Thoracic aorta (tissue), 2 donors: ENCODE measurements around the gene MED27. TPM values are rescaled to one million over a fixed set of nuclear protein-coding genes. Genes with fewer than 3 reads are reported as not detected.
A peak's percentile ranks its signal among the peaks of the same experiment; 100 is the strongest.

Experiments
- ATAC-seq: fragments of 150-250 bp; one replicate; pipeline ENCODE4 v1.8.0; 2017; ENCODE audit warnings: low read depth; ENCODE audit not compliant: insufficient number of reproducible peaks, low FRiP score
- DNase-seq: peaks from one replicate; pipeline ENCODE4 v3.0.0-alpha.2; 2020; ENCODE audit warnings: low spot score
- H3K27ac ChIP-seq, 2 donors: fragments of 200-600 bp; sonication (generic); 1 replicate in 1 of 2; 2 replicates in 1 of 2; pipeline ENCODE4 v1.5.1; 2016; ENCODE audit warnings: mild to moderate bottlenecking in 2 of 2, moderate library complexity in 2 of 2
- H3K27me3 ChIP-seq: fragments of 200-600 bp; sonication (generic); replicated peaks from 2 replicates; pipeline ENCODE4 v1.6.0; 2016; ENCODE audit warnings: mild to moderate bottlenecking; ENCODE audit not compliant: insufficient read depth
- H3K36me3 ChIP-seq: fragments of 200-600 bp; sonication (generic); one replicate; pipeline ENCODE4 v1.5.1; 2016
- H3K4me1 ChIP-seq, 2 donors: fragments of 200-600 bp; sonication (generic); 1 replicate in 1 of 2; 2 replicates in 1 of 2; pipeline versions ENCODE4 v1.5.1 to v1.6.0; 2016; ENCODE audit warnings: low read depth in 2 of 2, mild to moderate bottlenecking in 1 of 2; ENCODE audit not compliant: control insufficient read depth in 1 of 2
- H3K4me3 ChIP-seq: fragments of 200-600 bp; sonication (generic); 2 replicates; pipeline ENCODE4 v1.5.1; 2016; ENCODE audit warnings: mild to moderate bottlenecking
- H3K9me3 ChIP-seq: fragments of 200-600 bp; sonication (generic); 2 replicates; pipeline ENCODE4 v1.5.1; 2016
- total RNA-seq, 2 donors: library from RNA; depleted of rRNA; stranded (reverse); fragments of >200 nt; gene quantifications; one replicate each; pipeline versions ENCODE4 v1.1.0 to v1.2.3, GENCODE V29; 2016
- TF ChIP-seq, protein P1 (sequence below): fragments of 200-600 bp; sonication (generic); IDR thresholded peaks from one replicate; pipeline ENCODE4 v1.5.1; 2019; ENCODE audit warnings: antibody characterized with exemption

Gene MED27, protein sequence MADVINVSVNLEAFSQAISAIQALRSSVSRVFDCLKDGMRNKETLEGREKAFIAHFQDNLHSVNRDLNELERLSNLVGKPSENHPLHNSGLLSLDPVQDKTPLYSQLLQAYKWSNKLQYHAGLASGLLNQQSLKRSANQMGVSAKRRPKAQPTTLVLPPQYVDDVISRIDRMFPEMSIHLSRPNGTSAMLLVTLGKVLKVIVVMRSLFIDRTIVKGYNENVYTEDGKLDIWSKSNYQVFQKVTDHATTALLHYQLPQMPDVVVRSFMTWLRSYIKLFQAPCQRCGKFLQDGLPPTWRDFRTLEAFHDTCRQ
- total RNA-seq, result 10 to 100 TPM; 19.3 to 26.5 TPM

DNA sequence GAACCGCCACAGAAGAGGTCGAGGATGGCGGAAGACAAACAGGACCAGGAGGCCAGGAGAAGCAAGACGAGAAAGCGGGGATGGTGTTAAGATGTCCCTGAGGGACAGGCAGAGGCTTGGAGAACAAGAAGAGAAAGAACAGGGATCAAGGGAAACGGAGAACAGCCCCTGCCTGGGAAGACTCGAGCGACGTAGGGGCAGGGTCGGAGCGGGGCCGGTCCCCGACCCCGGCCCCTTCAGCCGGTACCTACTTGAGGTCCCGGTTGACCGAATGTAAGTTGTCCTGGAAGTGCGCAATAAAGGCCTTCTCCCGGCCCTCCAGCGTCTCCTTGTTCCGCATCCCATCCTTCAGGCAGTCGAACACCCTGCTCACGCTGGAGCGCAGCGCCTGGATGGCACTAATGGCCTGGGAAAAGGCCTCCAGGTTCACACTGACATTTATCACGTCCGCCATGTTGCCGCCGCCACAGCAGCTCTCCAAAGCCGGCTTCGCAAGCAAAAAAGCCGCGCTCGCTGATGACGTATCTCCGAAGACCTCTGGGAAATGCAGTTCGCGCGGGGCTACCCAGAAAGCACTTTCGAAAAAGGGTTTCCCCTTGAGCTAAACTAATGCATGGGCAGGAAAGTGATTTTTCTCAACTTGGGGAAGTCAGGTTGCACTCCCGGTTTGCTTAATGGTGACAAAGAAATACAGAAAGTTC, at the start of gene MED27:
Gene MED27, minus strand, starts transcription at position 477 of the 701 bp plus-strand sequence. Its CDS starts 23 bp downstream, at position 454.
- H3K36me3 ChIP-seq, result peaks cover 6% of the 10 kb centered on the region
- DNase-seq (peak; percentile 78), ATAC-seq (peak; percentile 73)
- peak within 1 kb of the TSS; percentile 93 for H3K4me3 ChIP-seq
- no peaks in the 10 kb centered on the region for H3K9me3 ChIP-seq
- H3K27me3 ChIP-seq, result no peaks in the 10 kb centered on the region
- TF ChIP-seq, protein P1, sequence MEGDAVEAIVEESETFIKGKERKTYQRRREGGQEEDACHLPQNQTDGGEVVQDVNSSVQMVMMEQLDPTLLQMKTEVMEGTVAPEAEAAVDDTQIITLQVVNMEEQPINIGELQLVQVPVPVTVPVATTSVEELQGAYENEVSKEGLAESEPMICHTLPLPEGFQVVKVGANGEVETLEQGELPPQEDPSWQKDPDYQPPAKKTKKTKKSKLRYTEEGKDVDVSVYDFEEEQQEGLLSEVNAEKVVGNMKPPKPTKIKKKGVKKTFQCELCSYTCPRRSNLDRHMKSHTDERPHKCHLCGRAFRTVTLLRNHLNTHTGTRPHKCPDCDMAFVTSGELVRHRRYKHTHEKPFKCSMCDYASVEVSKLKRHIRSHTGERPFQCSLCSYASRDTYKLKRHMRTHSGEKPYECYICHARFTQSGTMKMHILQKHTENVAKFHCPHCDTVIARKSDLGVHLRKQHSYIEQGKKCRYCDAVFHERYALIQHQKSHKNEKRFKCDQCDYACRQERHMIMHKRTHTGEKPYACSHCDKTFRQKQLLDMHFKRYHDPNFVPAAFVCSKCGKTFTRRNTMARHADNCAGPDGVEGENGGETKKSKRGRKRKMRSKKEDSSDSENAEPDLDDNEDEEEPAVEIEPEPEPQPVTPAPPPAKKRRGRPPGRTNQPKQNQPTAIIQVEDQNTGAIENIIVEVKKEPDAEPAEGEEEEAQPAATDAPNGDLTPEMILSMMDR, result no peak
- H3K4me1 ChIP-seq, result peaks cover 24 to 43% of the 10 kb centered on the region in 2 donors
- H3K27ac ChIP-seq, result peak within 1 kb of the TSS; percentile 58 to 70

DNA sequence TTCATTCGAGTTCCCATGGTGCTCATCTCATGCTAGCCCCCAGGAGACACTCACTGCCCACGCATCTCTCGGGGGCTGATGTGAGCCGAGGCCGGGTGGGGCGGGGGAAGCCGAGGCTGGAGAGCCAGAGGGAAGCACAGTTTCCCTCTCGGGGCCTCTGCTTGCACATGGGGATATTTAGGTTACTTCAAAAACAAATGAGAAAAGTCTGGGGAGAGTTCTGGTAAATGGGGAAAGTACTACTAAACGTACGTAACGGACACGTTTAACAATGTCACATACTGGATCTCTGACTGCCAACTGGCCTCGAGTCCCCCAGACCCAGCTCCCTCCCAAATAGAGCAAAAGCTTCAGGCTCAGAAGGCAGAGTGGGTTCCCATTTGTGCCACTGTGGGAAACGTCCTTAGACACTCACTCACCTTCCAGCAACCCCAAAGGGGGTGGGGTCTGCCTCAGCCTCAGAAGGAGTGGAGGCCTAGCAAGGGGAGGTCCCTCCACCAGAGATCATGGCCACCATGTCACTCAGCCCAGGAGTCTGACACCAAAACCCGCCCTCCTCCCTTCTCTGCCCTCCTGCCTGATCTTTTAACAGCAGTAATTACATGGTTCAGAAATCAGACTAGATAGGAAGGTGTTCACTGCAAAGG, 48.3 kb upstream of the MED27 start:
- H3K36me3 ChIP-seq, result no peaks in the 10 kb centered on the region
- no peak overlapping the region for H3K27ac ChIP-seq
- no peaks in the 10 kb centered on the region for H3K4me1 ChIP-seq
- no peak for DNase-seq
- no peaks in the 10 kb centered on the region for H3K9me3 ChIP-seq
- no peaks in the 10 kb centered on the region for H3K27me3 ChIP-seq
- no peak for ATAC-seq
- H3K4me3 ChIP-seq, result no peak overlapping the region
- TF ChIP-seq, protein P1, result no peak

DNA sequence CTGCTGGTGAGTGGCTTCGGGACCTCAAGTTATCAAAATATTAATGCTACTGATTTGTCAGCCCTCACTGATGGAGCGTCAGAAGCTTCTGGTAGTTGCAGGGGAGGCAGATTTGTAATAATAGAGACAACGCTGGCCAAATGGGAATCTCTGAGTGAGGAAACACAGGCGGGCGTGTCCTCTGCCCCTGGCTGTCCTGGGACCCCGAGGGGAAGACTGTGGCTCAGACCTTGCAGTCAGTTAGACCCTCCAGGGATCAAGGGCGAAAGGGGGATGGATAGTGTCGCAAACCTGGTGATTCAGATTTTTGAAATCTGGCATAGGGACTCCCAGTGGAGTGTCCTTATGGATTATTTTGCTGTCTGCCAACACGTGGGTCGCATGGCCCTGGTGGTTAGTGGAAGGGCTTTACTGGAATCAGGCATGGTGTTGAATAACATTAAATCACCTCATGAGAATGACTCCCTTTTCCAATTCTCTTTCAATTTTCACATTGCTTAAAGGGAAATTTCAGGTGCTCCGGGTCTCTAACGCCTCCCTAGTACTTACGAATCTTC, 47.1 kb upstream of the MED27 start:
- H3K36me3 ChIP-seq, result no peaks in the 10 kb centered on the region
- H3K27me3 ChIP-seq, result no peaks in the 10 kb centered on the region
- TF ChIP-seq, protein P1, result no peak
- no peak overlapping the region for H3K27ac ChIP-seq
- DNase-seq (no peak), ATAC-seq (no peak)
- no peak overlapping the region for H3K4me3 ChIP-seq
- no peaks in the 10 kb centered on the region for H3K4me1 ChIP-seq
- H3K9me3 ChIP-seq, result no peaks in the 10 kb centered on the region

DNA sequence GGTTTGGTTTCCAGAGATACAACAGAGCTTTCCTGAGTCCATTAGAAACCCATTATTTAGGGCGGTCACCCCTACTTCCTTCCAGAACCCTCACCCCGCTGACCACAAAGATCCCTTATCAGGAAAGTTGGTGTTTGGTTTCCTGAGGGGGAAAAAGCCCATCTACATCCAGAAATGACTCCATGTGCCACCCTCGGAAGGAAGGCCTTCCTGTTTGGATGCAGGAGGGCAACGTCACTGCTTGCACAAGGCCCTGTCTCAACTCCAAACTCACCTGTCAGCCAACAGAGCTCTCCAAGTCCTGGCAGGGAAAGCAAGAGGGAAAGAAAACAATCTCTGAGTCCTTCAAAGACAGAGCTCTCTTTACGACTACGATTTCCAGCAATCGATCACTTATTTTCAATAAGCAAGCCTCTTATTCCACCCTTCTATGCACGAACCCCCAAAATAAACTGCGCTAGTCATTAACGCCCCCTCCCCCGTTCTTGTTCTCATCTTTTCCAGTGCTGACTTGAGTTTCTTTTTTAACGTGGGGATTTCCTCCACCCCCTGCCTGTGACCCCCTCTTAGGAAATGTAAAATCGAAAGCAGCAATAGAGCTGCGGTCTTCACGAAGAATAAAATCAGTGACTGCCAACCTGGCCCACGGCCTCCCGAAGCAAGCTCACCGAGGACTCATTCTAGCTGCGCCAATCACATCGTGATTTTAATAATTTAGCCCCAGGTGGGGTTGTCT, 46.4 kb upstream of the MED27 start:
- DNase-seq (no peak), ATAC-seq (no peak)
- no peaks in the 10 kb centered on the region for H3K9me3 ChIP-seq
- no peaks in the 10 kb centered on the region for H3K36me3 ChIP-seq
- H3K4me1 ChIP-seq, result no peaks in the 10 kb centered on the region
- H3K27me3 ChIP-seq, result no peaks in the 10 kb centered on the region
- H3K27ac ChIP-seq, result no peak overlapping the region
- no peak overlapping the region for H3K4me3 ChIP-seq
- TF ChIP-seq, protein P1, result no peak
